Measurements from ENCODE around the gene KNSTRN.

The KNSTRN gene

DNA sequence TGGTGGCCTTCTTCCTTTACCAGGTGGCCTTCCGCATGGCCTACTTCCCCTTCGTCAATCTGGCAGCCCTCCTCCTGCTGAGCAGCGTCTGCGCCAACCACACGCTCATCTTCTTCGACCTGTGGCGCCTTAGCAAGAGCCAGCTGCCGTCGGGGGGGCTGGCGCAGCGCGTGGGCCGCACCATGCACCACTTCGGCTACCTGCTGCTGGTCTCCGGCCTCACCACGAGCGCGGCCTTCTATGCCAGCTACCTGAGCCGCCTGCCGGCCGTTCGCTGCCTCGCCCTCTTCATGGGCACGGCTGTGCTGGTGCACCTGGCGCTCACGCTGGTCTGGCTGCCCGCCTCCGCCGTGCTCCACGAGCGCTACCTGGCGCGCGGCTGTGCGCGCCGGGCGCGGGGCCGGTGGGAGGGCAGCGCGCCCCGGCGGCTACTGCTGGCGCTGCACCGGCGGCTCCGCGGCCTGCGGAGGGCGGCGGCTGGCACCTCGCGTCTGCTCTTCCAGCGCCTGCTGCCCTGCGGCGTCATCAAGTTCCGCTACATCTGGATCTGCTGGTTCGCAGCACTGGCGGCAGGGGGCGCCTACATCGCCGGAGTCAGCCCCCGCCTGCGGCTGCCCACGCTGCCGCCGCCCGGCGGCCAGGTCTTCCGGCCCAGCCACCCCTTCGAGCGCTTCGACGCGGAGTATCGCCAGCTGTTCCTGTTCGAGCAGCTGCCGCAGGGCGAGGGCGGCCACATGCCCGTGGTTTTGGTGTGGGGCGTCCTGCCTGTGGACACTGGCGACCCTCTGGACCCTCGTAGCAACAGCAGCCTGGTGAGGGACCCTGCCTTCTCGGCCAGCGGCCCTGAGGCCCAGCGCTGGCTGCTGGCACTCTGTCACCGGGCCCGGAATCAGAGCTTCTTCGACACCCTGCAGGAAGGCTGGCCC, 14.6 kb upstream of the KNSTRN start:
- no peaks in the 10 kb centered on the region for H4K20me1 ChIP-seq (ENCODE audit: insufficient read depth, low read length)
- peak; percentile 92 for ATAC-seq (ENCODE audit: insufficient read depth, low read depth)
- H3K9me3 ChIP-seq (ENCODE audit: insufficient read depth, low read length, severe bottlenecking), result no peaks in the 10 kb centered on the region
- H3K36me3 ChIP-seq (ENCODE audit: insufficient read depth, low read length), result no peaks in the 10 kb centered on the region
- H3K27ac ChIP-seq (ENCODE audit: low read length), result peak overlapping the region; percentile 59; the same call in 1 of the 2 replicates
- H3K4me1 ChIP-seq (ENCODE audit: insufficient read depth, low read length), result peaks cover 18% of the 10 kb centered on the region
- no peaks in the 10 kb centered on the region for H3K27me3 ChIP-seq (ENCODE audit: insufficient read depth, low read length, poor library complexity)
- no peaks in the 10 kb centered on the region for H3K79me2 ChIP-seq (ENCODE audit: insufficient read depth, low read length)
- TF ChIP-seq, protein P1, sequence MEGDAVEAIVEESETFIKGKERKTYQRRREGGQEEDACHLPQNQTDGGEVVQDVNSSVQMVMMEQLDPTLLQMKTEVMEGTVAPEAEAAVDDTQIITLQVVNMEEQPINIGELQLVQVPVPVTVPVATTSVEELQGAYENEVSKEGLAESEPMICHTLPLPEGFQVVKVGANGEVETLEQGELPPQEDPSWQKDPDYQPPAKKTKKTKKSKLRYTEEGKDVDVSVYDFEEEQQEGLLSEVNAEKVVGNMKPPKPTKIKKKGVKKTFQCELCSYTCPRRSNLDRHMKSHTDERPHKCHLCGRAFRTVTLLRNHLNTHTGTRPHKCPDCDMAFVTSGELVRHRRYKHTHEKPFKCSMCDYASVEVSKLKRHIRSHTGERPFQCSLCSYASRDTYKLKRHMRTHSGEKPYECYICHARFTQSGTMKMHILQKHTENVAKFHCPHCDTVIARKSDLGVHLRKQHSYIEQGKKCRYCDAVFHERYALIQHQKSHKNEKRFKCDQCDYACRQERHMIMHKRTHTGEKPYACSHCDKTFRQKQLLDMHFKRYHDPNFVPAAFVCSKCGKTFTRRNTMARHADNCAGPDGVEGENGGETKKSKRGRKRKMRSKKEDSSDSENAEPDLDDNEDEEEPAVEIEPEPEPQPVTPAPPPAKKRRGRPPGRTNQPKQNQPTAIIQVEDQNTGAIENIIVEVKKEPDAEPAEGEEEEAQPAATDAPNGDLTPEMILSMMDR (IDR thresholded peaks at IDR 0.05; ENCODE audit: borderline replicate concordance, extremely low read depth, low read length, poor library complexity, severe bottlenecking), result peak; percentile 83
- no peak for TF ChIP-seq EZH2 (IDR thresholded peaks at IDR 0.05; ENCODE audit: borderline replicate concordance, low read depth, low read length, severe bottlenecking)
- peak overlapping the region; percentile 97 for H2AFZ ChIP-seq (ENCODE audit: low read depth, low read length)
- H3K4me3 ChIP-seq (ENCODE audit: low read depth in 1 of 2, low read length in 2 of 2), result peak overlapping the region; percentile 29 to 74; a peak in 3 of 4 replicates
- H3K4me2 ChIP-seq (ENCODE audit: insufficient read depth, low read length), result peak overlapping the region; percentile 100
- peak overlapping the region; percentile 67 for H3K9ac ChIP-seq (ENCODE audit: low read depth, low read length)
- DNase-seq, result peak; percentile 87

DNA sequence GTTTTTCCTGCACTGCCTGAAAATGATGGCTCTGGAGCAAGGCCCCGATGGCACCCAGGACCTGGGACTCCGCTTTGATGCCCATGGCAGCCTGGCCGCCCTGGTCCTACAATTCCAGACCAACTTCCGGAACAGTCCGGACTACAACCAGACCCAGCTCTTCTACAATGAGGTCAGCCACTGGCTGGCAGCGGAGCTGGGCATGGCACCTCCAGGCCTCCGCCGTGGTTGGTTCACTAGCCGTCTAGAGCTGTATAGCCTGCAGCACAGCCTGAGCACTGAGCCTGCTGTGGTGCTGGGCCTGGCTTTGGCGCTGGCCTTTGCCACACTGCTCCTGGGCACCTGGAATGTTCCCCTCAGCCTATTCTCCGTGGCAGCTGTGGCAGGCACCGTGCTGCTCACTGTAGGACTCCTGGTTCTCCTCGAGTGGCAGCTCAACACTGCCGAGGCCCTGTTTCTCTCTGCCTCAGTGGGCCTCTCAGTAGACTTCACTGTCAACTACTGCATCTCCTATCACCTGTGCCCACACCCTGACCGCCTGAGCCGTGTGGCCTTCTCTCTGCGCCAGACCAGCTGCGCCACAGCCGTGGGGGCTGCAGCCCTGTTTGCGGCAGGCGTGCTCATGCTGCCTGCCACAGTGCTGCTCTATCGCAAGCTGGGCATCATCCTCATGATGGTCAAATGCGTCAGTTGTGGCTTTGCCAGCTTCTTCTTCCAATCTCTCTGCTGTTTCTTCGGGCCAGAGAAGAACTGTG, 13.6 kb upstream of the KNSTRN start:
- Histone ChIP-seq H3K27me3 (ENCODE audit: insufficient read depth, low read length, poor library complexity) (no peaks in the 10 kb centered on the region), H3K36me3 (ENCODE audit: insufficient read depth, low read length) (no peaks in the 10 kb centered on the region), H3K4me1 (ENCODE audit: insufficient read depth, low read length) (peaks cover 18% of the 10 kb centered on the region), H3K9ac (ENCODE audit: low read depth, low read length) (peak overlapping the region; percentile 67), H3K79me2 (ENCODE audit: insufficient read depth, low read length) (no peaks in the 10 kb centered on the region), H3K4me2 (ENCODE audit: insufficient read depth, low read length) (peak overlapping the region; percentile 100; the same call in 1 of the 2 replicates), H4K20me1 (ENCODE audit: insufficient read depth, low read length) (no peaks in the 10 kb centered on the region), H3K9me3 (ENCODE audit: insufficient read depth, low read length, severe bottlenecking) (no peaks in the 10 kb centered on the region), H2AFZ (ENCODE audit: low read depth, low read length) (peak overlapping the region; percentile 91; the same call in 1 of the 2 replicates), H3K4me3 (ENCODE audit: low read depth in 1 of 2, low read length in 2 of 2) (no peak overlapping the region), H3K27ac (ENCODE audit: low read length) (no peak overlapping the region)
- TF ChIP-seq, protein P1 (IDR thresholded peaks at IDR 0.05; ENCODE audit: borderline replicate concordance, extremely low read depth, low read length, poor library complexity, severe bottlenecking), result no peak
- no peak for TF ChIP-seq EZH2 (IDR thresholded peaks at IDR 0.05; ENCODE audit: borderline replicate concordance, low read depth, low read length, severe bottlenecking)
- no peak for ATAC-seq (ENCODE audit: insufficient read depth, low read depth)
- no peak for DNase-seq

DNA sequence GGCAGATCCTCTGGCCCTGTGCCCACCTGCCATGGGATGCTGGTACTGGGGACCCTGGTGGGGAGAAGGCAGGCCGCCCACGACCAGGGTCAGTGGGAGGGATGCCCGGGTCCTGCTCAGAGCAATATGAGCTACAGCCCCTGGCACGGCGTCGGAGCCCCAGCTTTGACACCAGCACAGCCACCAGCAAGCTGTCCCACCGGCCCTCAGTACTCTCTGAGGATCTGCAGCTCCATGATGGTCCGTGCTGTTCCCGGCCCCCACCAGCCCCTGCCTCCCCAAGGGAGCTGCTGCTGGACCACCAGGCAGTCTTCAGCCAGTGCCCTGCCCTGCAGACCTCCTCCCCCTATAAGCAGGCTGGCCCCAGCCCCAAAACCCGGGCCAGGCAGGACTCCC, 13.0 kb upstream of the KNSTRN start:
- Histone ChIP-seq H3K27me3 (ENCODE audit: insufficient read depth, low read length, poor library complexity) (no peaks in the 10 kb centered on the region), H3K4me1 (ENCODE audit: insufficient read depth, low read length) (peaks cover 18% of the 10 kb centered on the region), H3K27ac (ENCODE audit: low read length) (no peak overlapping the region), H2AFZ (ENCODE audit: low read depth, low read length) (no peak overlapping the region), H4K20me1 (ENCODE audit: insufficient read depth, low read length) (no peaks in the 10 kb centered on the region), H3K9ac (ENCODE audit: low read depth, low read length) (no peak overlapping the region), H3K4me2 (ENCODE audit: insufficient read depth, low read length) (no peak overlapping the region), H3K9me3 (ENCODE audit: insufficient read depth, low read length, severe bottlenecking) (no peaks in the 10 kb centered on the region), H3K36me3 (ENCODE audit: insufficient read depth, low read length) (no peaks in the 10 kb centered on the region), H3K79me2 (ENCODE audit: insufficient read depth, low read length) (no peaks in the 10 kb centered on the region), H3K4me3 (ENCODE audit: low read depth in 1 of 2, low read length in 2 of 2) (no peak overlapping the region)
- TF ChIP-seq EZH2 (IDR thresholded peaks at IDR 0.05; ENCODE audit: borderline replicate concordance, low read depth, low read length, severe bottlenecking), result no peak
- TF ChIP-seq, protein P1 (IDR thresholded peaks at IDR 0.05; ENCODE audit: borderline replicate concordance, extremely low read depth, low read length, poor library complexity, severe bottlenecking), result no peak
- DNase-seq (no peak), ATAC-seq (ENCODE audit: insufficient read depth, low read depth) (no peak)

All from DND-41 (cell line).